Heart right ventricle (tissue), 16 donors: Measurements from ENCODE around the gene SEC14L3. TPM values are rescaled to one million over a fixed set of nuclear protein-coding genes. Genes with fewer than 3 reads are reported as not detected.
A peak's percentile ranks its signal among the peaks of the same experiment; 100 is the strongest.

ENCODE experiments used
- ATAC-seq, 8 donors: fragments of 200-7000 bp; cut with Tn5 transposase; one replicate each; pipeline ENCODE4 v1.9.1; 2020; ENCODE audit warnings: mild to moderate bottlenecking in 8 of 8, moderate library complexity in 8 of 8, moderate number of reproducible peaks in 1 of 8
- DNase-seq, 2 donors: peaks; one replicate each; pipeline ENCODE4 v3.0.0-alpha.2; 2020
- H3K27ac ChIP-seq, 10 donors: fragments of 200-600 bp; sonication (generic) in 2 of 10; one replicate each; pipeline versions ENCODE4 v1.5.0 to v1.8.0; 2020 to 2022; ENCODE audit warnings: mild to moderate bottlenecking in 3 of 10
- H3K27me3 ChIP-seq, 7 donors: fragments of 200-600 bp; one replicate each; pipeline ENCODE4 v1.8.0; 2021 to 2022; ENCODE audit warnings: mild to moderate bottlenecking in 2 of 7
- H3K36me3 ChIP-seq, 9 donors: fragments of 200-600 bp; sonication (generic) in 1 of 9; one replicate each; pipeline versions ENCODE4 v1.5.0 to v1.8.0; 2020 to 2022; ENCODE audit warnings: mild to moderate bottlenecking in 2 of 9
- H3K4me1 ChIP-seq, 9 donors: fragments of 200-600 bp; sonication (generic) in 1 of 9; one replicate each; pipeline versions ENCODE4 v1.5.0 to v1.8.0; 2020 to 2022; ENCODE audit warnings: mild to moderate bottlenecking in 4 of 9
- H3K4me3 ChIP-seq, 10 donors: fragments of 200-600 bp; sonication (generic) in 2 of 10; one replicate each; pipeline versions ENCODE4 v1.5.0 to v1.8.0; 2020 to 2022; ENCODE audit warnings: mild to moderate bottlenecking in 7 of 10, moderate library complexity in 2 of 10
- H3K9me3 ChIP-seq, 11 donors: fragments of 200-600 bp in 10 of 11; sonication (generic) in 2 of 11; one replicate each; pipeline versions ENCODE4 v1.5.0 to v1.8.0; 2013 to 2022; ENCODE audit warnings: mild to moderate bottlenecking in 2 of 11, control low read depth in 1 of 11, moderate library complexity in 1 of 11
- CTCF ChIP-seq, 9 donors: fragments of 200-600 bp; sonication (generic) in 2 of 9; IDR thresholded peaks; one replicate each; pipeline versions ENCODE4 v1.5.0 to v1.8.0; 2021 to 2022; ENCODE audit warnings: antibody characterized with exemption in 9 of 9, mild to moderate bottlenecking in 5 of 9, moderate library complexity in 1 of 9
- WGBS, 2 donors: extraction: QIAGEN DNeasy Blood & Tissue Kit; methylation state at CpG; one replicate each; pipeline ENCODE4 v1.1.7; 2013; ENCODE audit warnings: inconsistent platforms in 1 of 2; 5-methylcytosine and 5-hydroxymethylcytosine counted together
- intact Hi-C, 10 donors: fragments of 100-400 bp; cut with DNase I; formaldehyde crosslinking; loops; one replicate each; pipeline versions ENCODE4 v1.11.1 to v1.14.2; 2022
- polyA plus RNA-seq, 2 donors: library from polyadenylated mRNA; stranded (reverse); fragments of 200-250 nt; gene quantifications; one replicate each; pipeline ENCODE4 v1.2.3, GENCODE V29; 2013
- total RNA-seq, 10 donors: library from RNA; stranded (reverse); fragmentation: NEBNext Ultra II Directional in 3 of 10; extraction: Animal tissue kit (Norgen Biotek cat#: 25700) in 3 of 10; gene quantifications; one replicate each; pipeline versions ENCODE4 v1.2.1 to v1.2.4, GENCODE V29; 2021 to 2023
- donor health status: Arrhythmogenic right ventricular cardiomyopathy.
- donor health status: ischemic (EF 13 %, LVEDD 7.1; RV severe dilation, severe dysfunction).
- donor health status: healthy with polysubstance abuse.
- donor health status: DM: no; HTN: yes; CAD: no.
- donor health status: DM: no; HTN: no; CAD: no.
- donor health status: ischemic (EF 25% LVEDD 6.9; RV normal size, moderate dysfunction).
- donor health status: ischemic (EF 25% LVEDD 5.7; RV mildly dilated, moderate dysfunction).
- donor health status: healthy.
- donor health status: DM: yes; HTN: yes; CAD: no.
- donor health status: Ischemic cardiomyopathy.
- donor health status: ischemic (EF 35%, LVEDD 5.7; RV mildly dilated, moderate dysfunction).
- donor health status: nonischemic (EF 11% LVEDD 7.7; RV severe dilation, severe dysfunction).
- donor health status: DM: yes; HTN: yes; CAD: no.
- donor health status: PGD.
- donor health status: ischemic (EF 29% LVEDD 5.4; RV normal size, mild dysfunction).
- donor health status: nonischemic (EF 23%, LVEDD 6.1; RV moderate dilation, normal function).

The SEC14L3 gene
- total and polyA plus RNA-seq, 12 donors = not detected

- TF ChIP-seq CTCF (IDR thresholded peaks at IDR 0.05) = no peak
- no peak overlapping the region for H3K27ac ChIP-seq
- H3K4me3 ChIP-seq = no peak overlapping the region
- H3K36me3 ChIP-seq = no peaks in the 10 kb centered on the region
- WGBS, 2 donors = 64 to 67% methylated on average over 7 of the region's 7 CpGs
- ATAC-seq = no peak
- peaks cover 0 to 23% (median 8%) of the 10 kb centered on the region in 7 donors for H3K27me3 ChIP-seq
- H3K9me3 ChIP-seq = no peaks in the 10 kb centered on the region
- intact Hi-C loops = loop anchor here in 5 of 10 donors (5.0 to 10.0 kb wide), 4 partner anchors 41 to 223 kb away; partner anchors contain the start of genes OSM (in 2 of the 5) and SEC14L2 (in 1 of the 5)
- no peak for DNase-seq
- peaks cover 0 to 3% (median 0%) of the 10 kb centered on the region in 9 donors for H3K4me1 ChIP-seq
These were observed 16.3 kb upstream of the SEC14L3 start for GRCh38 chr22:30488121-30488520.

DNA sequence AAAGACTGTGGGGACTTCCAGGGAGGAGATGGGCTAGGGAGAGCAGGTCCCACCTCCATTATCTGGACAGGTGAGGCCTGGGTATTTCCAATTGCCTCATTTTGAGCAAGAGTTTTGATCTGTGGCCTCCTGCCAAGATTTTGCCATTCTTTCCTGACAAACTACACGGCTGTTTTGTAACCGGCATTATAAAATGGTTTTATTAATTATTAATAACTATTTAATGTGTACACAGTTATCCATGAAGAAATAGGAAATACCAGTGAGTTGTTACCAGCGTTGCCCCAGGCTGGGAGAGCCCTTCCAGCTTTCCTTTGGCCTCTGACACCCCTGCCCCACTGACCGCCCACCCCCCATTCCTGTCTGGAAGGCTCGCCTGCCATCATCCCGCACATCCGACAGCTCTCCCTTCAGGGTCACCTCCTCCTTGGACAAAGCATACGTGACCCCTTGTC is 14.9 kb upstream of the SEC14L3 start:
- 70% methylated on average over 8 of the region's 8 CpGs for WGBS, 2 donors
- Histone ChIP-seq H3K4me1 (peaks cover 0 to 3% (median 0%) of the 10 kb centered on the region in 9 donors), H3K36me3 (no peaks in the 10 kb centered on the region), H3K27me3 (peaks cover 0 to 15% (median 8%) of the 10 kb centered on the region in 7 donors), H3K4me3 (no peak overlapping the region), H3K27ac (no peak overlapping the region), H3K9me3 (peaks cover 0 to 2% (median 0%) of the 10 kb centered on the region in 11 donors)
- no peak for TF ChIP-seq CTCF (IDR thresholded peaks at IDR 0.05)
- intact Hi-C loops = loop anchor here in 5 of 10 donors (5.0 to 10.0 kb wide), 4 partner anchors 39 to 222 kb away; partner anchors contain the start of genes OSM (in 2 of the 5) and SEC14L2 (in 1 of the 5)
- ATAC-seq (no peak), DNase-seq (no peak)

DNA sequence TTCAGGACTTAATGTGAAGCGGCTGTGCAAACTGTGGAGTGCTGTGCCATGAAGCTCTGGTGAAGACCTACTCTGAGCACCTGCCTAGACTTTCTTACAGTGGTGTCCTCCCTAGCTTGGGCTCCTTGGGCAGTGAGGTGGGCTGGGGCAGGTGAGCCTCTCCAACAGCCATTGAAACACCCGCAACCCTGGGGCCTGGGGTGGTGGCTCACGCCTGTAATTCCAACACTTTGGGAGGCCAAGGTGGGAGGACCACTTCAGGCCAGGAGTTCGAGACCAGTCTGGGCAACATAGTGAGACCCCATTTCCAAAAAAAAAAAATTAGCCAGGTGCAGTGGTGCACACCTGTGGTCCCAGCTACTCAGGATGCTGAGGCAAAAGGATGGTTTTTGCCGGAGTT is 14.3 kb upstream of the SEC14L3 start:
- H3K4me3 ChIP-seq = no peak overlapping the region
- no peaks in the 10 kb centered on the region for H3K36me3 ChIP-seq
- WGBS, 2 donors = 89 to 93% methylated on average over 5 of the region's 5 CpGs
- no peak for TF ChIP-seq CTCF (IDR thresholded peaks at IDR 0.05)
- intact Hi-C loops = loop anchor here in 5 of 10 donors (5.0 to 10.0 kb wide), 4 partner anchors 39 to 221 kb away; partner anchors contain the start of genes OSM (in 2 of the 5) and SEC14L2 (in 1 of the 5)
- peaks cover 0 to 15% (median 8%) of the 10 kb centered on the region in 7 donors for H3K27me3 ChIP-seq
- H3K9me3 ChIP-seq = peaks cover 0 to 2% (median 0%) of the 10 kb centered on the region in 11 donors
- peaks cover 0 to 3% (median 0%) of the 10 kb centered on the region in 9 donors for H3K4me1 ChIP-seq
- DNase-seq (no peak), ATAC-seq (peak in 1 of 8 donors; percentile 8)
- no peak overlapping the region for H3K27ac ChIP-seq

- no peak overlapping the region for H3K4me3 ChIP-seq
- 27 to 28% methylated on average over 18 of the region's 18 CpGs for WGBS, 2 donors
- H3K4me1 ChIP-seq = peaks cover 0 to 3% (median 0%) of the 10 kb centered on the region in 9 donors
- H3K9me3 ChIP-seq = peaks cover 0 to 2% (median 0%) of the 10 kb centered on the region in 11 donors
- H3K27me3 ChIP-seq = peaks cover 0 to 13% (median 4%) of the 10 kb centered on the region in 7 donors
- intact Hi-C loops = loop anchor here in 9 of 10 donors (1.0 to 10.0 kb wide), 7 partner anchors 38 to 221 kb away; partner anchors contain the start of genes OSM (in 2 of the 9) and SEC14L2 (in 1 of the 9)
- peak; percentile 85 to 99 (median 96) for TF ChIP-seq CTCF (IDR thresholded peaks at IDR 0.05)
- ATAC-seq (peak; percentile 86 to 92 (median 88)), DNase-seq (peak; percentile 44 to 53)
- H3K27ac ChIP-seq = no peak overlapping the region
- no peaks in the 10 kb centered on the region for H3K36me3 ChIP-seq
These were observed 13.7 kb upstream of the SEC14L3 start for GRCh38 chr22:30485362-30485988.
